PFSK-1 (cell line): Measurements from ENCODE around the gene SHBG.

Experiments
- POLR2AphosphoS5 ChIP-seq: IDR thresholded peaks from 2 replicates; pipeline ENCODE4 v1.6.1; 2012; ENCODE audit warnings: low read depth, mild to moderate bottlenecking, control low read depth, low read length, moderate library complexity
- SIN3A ChIP-seq: IDR thresholded peaks from 2 replicates; pipeline ENCODE4 v1.6.1; 2012; ENCODE audit warnings: mild to moderate bottlenecking, low read length, moderate library complexity, borderline replicate concordance; ENCODE audit not compliant: insufficient read depth

DNA sequence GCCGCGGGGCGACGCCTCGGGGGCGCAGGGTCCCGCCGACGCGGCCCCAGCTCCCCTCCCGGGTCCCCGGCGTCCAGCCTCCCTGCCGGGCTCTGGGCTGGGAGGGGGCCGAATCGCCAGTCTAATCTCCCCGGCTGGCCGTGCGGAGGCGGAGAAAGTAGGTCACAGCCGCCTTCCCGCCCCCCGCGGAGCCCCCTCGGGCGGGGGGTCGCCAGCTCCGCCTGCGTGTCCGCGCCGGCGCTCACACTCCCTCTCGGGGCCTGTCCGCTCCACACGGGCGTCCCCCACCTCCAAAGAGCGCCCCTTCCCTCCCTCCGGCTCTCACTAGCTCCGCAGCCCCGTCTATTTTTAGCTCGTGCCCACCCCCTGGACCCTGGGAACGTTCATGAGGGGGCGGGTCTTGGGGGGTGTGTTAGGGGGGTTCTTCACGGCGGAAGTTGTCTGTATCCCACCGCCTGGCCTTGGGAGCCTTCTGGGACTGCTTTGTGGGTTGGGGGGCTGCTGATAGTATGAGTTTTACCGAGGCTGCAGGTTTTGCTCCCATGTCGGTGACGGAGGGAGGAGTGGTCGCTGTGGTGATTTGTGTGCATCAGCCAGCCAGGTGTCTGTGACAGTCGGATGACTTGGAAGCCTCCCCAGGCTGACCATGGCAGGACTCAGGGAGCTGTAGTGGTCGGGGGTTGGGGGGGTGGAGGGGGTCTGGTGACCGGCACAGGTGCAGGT lies 21.9 kb downstream of the SHBG start:
- TF ChIP-seq POLR2AphosphoS5, result no peak
- TF ChIP-seq SIN3A, result no peak
